T1000 (cell line): ENCODE data around the gene RFXANK.
"Not testable (repeated sequence)": the region's sequence is repeated elsewhere in the genome, so short reads cannot be mapped to it uniquely, and the experiment has no call there.

ENCODE experiments used
- DNase-seq: peaks from one replicate; lab custom pipeline; 2025; ENCODE audit warnings: mixed read lengths; lab: John Stamatoyannopoulos, UW

The RFXANK gene

GRCh38 chr19:19206938-19207337 lies 14.9 kb downstream of the RFXANK start:
- no peak for DNase-seq

- DNase-seq, result no peak
Measured at GRCh38 chr19:19207637-19208572, 15.8 kb downstream of the RFXANK start.

- DNase-seq, result no peak
Measured at GRCh38 chr19:19209372-19209771, 17.3 kb downstream of the RFXANK start.

- DNase-seq, result no peak
Measured at GRCh38 chr19:19211499-19212420, 19.7 kb downstream of the RFXANK start, which contains the start of gene NCAN. Gene NCAN (plus strand): TSS chr19:19211958. CDS start chr19:19216954, 4,996 bp downstream.

- DNase-seq, result no peak
Measured at GRCh38 chr19:19212916-19213315, 20.9 kb downstream of the RFXANK start.

- DNase-seq, result no peak
Measured at GRCh38 chr19:19213426-19214158, 21.5 kb downstream of the RFXANK start.

- DNase-seq, result no peak
Measured at GRCh38 chr19:19214159-19214490, 22.1 kb downstream of the RFXANK start.

- DNase-seq, result peak; percentile 12
Measured at GRCh38 chr19:19214892-19215291, 22.8 kb downstream of the RFXANK start.

GRCh38 chr19:19215792-19216191 lies 23.7 kb downstream of the RFXANK start:
- no peak for DNase-seq

GRCh38 chr19:19217099-19217498 lies 25.0 kb downstream of the RFXANK start:
- no peak for DNase-seq

- no peak for DNase-seq
Measured at GRCh38 chr19:19218911-19219310, 26.9 kb downstream of the RFXANK start.

- DNase-seq, result not testable (repeated sequence)
Measured at GRCh38 chr19:19221000-19221399, 28.9 kb downstream of the RFXANK start.

- DNase-seq, result no peak
Measured at GRCh38 chr19:19223060-19223459, 31.0 kb downstream of the RFXANK start.

- DNase-seq, result no peak
Measured at GRCh38 chr19:19223636-19224035, 31.6 kb downstream of the RFXANK start.

GRCh38 chr19:19224150-19224851 lies 32.2 kb downstream of the RFXANK start:
- DNase-seq, result no peak

GRCh38 chr19:19224852-19225494 lies 32.9 kb downstream of the RFXANK start:
- DNase-seq, result no peak

- DNase-seq, result no peak
Measured at GRCh38 chr19:19226204-19226603, 34.1 kb downstream of the RFXANK start.

GRCh38 chr19:19226663-19227062 lies 34.6 kb downstream of the RFXANK start:
- no peak for DNase-seq

- DNase-seq, result no peak
Measured at GRCh38 chr19:19227217-19227616, 35.2 kb downstream of the RFXANK start.

GRCh38 chr19:19229701-19230100 lies 37.6 kb downstream of the RFXANK start:
- no peak for DNase-seq

- no peak for DNase-seq
Measured at GRCh38 chr19:19230999-19231398, 38.9 kb downstream of the RFXANK start.
